GM12878 (cell line): ENCODE results near the gene PXT1.

ENCODE experiments used
- ASH2L ChIP-seq: fragments of 300-600, 200-600 bp; sonication (generic); IDR thresholded peaks from 2 replicates; pipeline ENCODE4 v1.6.1; 2017; ENCODE audit warnings: low read depth, mild to moderate bottlenecking, borderline replicate concordance
- BCL11A ChIP-seq: IDR thresholded peaks from 2 replicates; pipeline ENCODE4 v1.6.1; 2011; ENCODE audit warnings: low read depth, low read length
- CEBPB ChIP-seq, 2 experiments: fragments of 150-350 bp in 1 of 2; IDR thresholded peaks; 2 replicates each; pipeline ENCODE4 v1.6.1; 2012 to 2014; ENCODE audit warnings: low read depth in 2 of 2, low read length in 2 of 2, borderline replicate concordance in 1 of 2, inconsistent platforms in 1 of 2
- ETV6 ChIP-seq, 2 experiments: fragments of 450-650 bp in 1 of 2; IDR thresholded peaks in 1 of 2; conservative IDR thresholded peaks in 1 of 2; 2 replicates each; pipeline ENCODE4 v1.6.1; 2014; ENCODE audit warnings: antibody characterized with exemption in 1 of 2, borderline replicate concordance in 1 of 2, low read depth in 1 of 2, mild to moderate bottlenecking in 1 of 2, moderate library complexity in 1 of 2
- IKZF2 ChIP-seq, 2 experiments: fragments of 450-650 bp; IDR thresholded peaks; 2 replicates each; pipeline ENCODE4 v1.6.1; 2017; ENCODE audit warnings: mild to moderate bottlenecking in 2 of 2, moderate library complexity in 2 of 2
- POLR2A ChIP-seq: IDR thresholded peaks from 2 replicates; pipeline ENCODE4 v1.6.1; 2011; ENCODE audit warnings: low read depth, mild to moderate bottlenecking, low read length
- ZNF274 ChIP-seq: IDR thresholded peaks from one replicate; pipeline ENCODE4 v1.8.0; 2011; ENCODE audit not compliant: insufficient read length, insufficient read depth
- TF ChIP-seq, protein P1 (sequence below): fragments of 450-650 bp; IDR thresholded peaks from 2 replicates; pipeline ENCODE4 v1.6.1; 2017; ENCODE audit warnings: antibody characterized with exemption, mild to moderate bottlenecking, moderate library complexity
- TF ChIP-seq, protein P2 (sequence below), 3 experiments: IDR thresholded peaks in 2 of 3; conservative IDR thresholded peaks in 1 of 3; 2 replicates each; pipeline ENCODE4 v1.5.1; 2011; ENCODE audit warnings: low read depth in 3 of 3, low read length in 3 of 3, mild to moderate bottlenecking in 3 of 3, control low read depth in 2 of 3, moderate library complexity in 2 of 3, inconsistent platforms in 1 of 3, mixed read lengths in 1 of 3; ENCODE audit not compliant: control insufficient read depth in 2 of 3, insufficient read depth in 1 of 3; ENCODE audit errors: extremely low read depth in 1 of 3
- TF ChIP-seq, protein P3 (sequence below): IDR thresholded peaks from 2 replicates; pipeline ENCODE4 v1.6.1; 2011; ENCODE audit warnings: low read depth, mild to moderate bottlenecking, low read length, moderate library complexity, borderline replicate concordance; ENCODE audit errors: extremely low read depth

DNA sequence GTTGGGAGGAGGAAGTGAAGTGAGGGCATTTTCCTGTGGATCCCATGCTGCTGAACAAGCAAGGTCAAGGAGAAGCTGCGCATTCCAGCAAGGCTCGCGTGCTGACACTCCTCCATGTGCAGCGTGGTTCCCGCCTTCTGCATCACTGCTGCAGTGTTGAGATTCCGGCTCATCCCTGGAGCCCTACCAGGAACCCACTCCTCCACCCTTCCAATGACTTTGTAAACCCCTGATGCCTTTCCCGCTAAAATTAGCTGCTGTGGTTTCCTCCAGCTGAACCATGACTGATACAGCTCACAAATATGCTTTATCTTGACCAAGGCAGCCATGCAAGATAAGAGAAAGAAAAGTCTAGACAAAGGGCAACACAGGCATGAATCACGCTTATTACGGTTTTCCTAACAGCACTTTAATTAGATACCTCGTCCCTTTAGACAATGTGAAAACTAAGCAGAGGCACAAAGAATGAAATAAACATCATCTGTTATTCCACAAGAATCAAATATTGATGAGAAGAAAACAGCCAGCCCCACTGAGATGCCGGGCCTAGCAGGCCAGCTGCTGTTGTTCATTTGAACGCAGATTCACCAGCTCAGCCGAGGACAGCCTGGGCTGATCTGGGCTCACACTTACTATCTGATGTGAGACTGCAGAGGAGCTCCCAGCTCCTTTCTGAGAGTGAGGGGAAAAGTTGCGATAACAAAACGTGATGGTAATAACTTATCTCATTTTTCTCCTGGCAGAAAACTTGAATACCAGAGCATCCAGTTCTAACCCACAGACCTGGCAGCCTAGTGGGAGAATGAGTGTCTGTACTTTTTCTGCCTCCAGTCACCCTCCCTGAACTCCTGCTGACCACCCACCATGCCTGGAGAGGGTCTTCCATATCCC, 91.7 kb downstream of the PXT1 start:
- TF ChIP-seq ETV6 (conservative IDR thresholded peaks at IDR 0.05 in 1 of 2, IDR thresholded peaks at IDR 0.05 in 1 of 2; ENCODE audit: borderline replicate concordance in 1 of 2, low read depth in 1 of 2), result no peak
- TF ChIP-seq, protein P1, sequence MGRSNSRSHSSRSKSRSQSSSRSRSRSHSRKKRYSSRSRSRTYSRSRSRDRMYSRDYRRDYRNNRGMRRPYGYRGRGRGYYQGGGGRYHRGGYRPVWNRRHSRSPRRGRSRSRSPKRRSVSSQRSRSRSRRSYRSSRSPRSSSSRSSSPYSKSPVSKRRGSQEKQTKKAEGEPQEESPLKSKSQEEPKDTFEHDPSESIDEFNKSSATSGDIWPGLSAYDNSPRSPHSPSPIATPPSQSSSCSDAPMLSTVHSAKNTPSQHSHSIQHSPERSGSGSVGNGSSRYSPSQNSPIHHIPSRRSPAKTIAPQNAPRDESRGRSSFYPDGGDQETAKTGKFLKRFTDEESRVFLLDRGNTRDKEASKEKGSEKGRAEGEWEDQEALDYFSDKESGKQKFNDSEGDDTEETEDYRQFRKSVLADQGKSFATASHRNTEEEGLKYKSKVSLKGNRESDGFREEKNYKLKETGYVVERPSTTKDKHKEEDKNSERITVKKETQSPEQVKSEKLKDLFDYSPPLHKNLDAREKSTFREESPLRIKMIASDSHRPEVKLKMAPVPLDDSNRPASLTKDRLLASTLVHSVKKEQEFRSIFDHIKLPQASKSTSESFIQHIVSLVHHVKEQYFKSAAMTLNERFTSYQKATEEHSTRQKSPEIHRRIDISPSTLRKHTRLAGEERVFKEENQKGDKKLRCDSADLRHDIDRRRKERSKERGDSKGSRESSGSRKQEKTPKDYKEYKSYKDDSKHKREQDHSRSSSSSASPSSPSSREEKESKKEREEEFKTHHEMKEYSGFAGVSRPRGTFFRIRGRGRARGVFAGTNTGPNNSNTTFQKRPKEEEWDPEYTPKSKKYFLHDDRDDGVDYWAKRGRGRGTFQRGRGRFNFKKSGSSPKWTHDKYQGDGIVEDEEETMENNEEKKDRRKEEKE, result no peak
- no peak for TF ChIP-seq ZNF274
- no peak for TF ChIP-seq POLR2A
- TF ChIP-seq IKZF2 (IDR thresholded peaks at IDR 0.05), result no peak
- no peak for TF ChIP-seq CEBPB (IDR thresholded peaks at IDR 0.05; ENCODE audit: borderline replicate concordance in 1 of 2, low read depth in 2 of 2, low read length in 2 of 2)
- TF ChIP-seq ASH2L, result no peak
- TF ChIP-seq BCL11A, result no peak
- TF ChIP-seq, protein P2, sequence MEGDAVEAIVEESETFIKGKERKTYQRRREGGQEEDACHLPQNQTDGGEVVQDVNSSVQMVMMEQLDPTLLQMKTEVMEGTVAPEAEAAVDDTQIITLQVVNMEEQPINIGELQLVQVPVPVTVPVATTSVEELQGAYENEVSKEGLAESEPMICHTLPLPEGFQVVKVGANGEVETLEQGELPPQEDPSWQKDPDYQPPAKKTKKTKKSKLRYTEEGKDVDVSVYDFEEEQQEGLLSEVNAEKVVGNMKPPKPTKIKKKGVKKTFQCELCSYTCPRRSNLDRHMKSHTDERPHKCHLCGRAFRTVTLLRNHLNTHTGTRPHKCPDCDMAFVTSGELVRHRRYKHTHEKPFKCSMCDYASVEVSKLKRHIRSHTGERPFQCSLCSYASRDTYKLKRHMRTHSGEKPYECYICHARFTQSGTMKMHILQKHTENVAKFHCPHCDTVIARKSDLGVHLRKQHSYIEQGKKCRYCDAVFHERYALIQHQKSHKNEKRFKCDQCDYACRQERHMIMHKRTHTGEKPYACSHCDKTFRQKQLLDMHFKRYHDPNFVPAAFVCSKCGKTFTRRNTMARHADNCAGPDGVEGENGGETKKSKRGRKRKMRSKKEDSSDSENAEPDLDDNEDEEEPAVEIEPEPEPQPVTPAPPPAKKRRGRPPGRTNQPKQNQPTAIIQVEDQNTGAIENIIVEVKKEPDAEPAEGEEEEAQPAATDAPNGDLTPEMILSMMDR (IDR thresholded peaks at IDR 0.05 in 2 of 3, conservative IDR thresholded peaks at IDR 0.05 in 1 of 3; ENCODE audit: control insufficient read depth in 2 of 3, extremely low read depth in 1 of 3, insufficient read depth in 1 of 3, low read depth in 3 of 3, low read length in 3 of 3), result no peak
- TF ChIP-seq, protein P3, sequence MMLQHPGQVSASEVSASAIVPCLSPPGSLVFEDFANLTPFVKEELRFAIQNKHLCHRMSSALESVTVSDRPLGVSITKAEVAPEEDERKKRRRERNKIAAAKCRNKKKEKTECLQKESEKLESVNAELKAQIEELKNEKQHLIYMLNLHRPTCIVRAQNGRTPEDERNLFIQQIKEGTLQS, result no peak
